NCI-H2107 treated with DMSO at 0.1 percent for 48 hours (cell line): ENCODE data around the gene SPATA22.
"Not testable (repeated sequence)": the region's sequence is repeated elsewhere in the genome, so short reads cannot be mapped to it uniquely, and the experiment has no call there.

Experiments used
- DNase-seq: peaks from one replicate; lab custom pipeline; 2025; ENCODE audit not compliant: unreplicated experiment; lab: John Stamatoyannopoulos, UW

Gene SPATA22

GRCh38 chr17:3475251-3475685 lies 3.6 kb upstream of the SPATA22 start:
- DNase-seq = no peak

DNA sequence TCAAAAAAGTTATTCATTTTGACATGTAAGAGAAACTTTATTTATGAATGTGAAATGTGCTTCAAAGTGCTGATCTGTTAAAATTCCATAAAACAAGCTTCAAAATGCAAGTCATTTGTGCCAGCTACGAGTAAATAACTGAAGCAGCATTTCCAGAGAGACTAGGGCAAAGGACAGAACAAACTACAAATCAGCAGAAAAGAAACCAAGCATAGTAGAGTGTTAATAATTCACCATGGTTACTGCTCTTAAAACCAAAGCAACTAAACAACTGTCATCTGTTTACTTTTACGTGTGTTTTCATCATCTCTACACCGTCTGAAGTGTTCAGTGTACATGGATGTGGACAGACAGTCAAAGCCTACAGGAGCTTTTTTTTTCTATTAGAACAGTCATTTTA lies 2.6 kb upstream of the SPATA22 start:
- no peak for DNase-seq

DNA sequence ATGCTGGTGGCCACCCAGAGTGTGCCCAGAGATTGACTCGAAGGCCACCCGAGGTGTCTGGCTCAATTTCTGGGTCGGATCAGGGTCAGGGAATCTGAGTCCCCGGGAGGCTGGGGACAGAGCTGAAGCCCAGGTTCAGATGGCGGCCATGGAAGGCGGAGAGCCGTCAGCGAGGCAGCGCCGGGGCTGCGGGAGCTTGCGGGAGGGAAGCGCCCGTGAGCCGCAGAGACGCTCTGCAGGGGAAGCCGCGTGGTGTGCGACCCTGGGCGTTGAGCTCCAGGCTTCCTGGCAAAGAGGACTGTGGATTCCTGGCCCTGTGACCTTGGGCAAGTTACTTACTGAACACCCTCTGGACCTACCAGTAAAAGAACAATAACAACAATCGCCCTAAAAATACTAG lies 518 bp upstream of the SPATA22 start:
- DNase-seq = no peak

DNA sequence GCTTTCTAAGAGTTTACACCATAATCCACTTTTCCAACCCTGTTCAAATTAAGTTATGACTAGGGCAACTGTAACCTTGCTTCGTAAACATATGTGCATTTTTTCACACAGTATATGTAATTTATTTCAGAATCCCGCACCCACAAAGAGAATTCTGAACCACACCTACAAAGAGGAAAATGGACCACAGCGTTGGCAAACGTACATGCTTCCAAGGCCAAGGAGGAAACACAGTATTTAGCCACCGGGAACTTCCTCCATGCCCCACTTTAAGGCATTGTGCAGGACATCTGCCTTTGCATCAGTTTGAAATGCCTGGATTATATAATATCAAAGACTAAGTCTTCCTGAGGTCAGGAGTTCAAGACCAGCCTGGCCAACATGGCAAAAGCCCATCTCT lies 2.1 kb downstream of the SPATA22 start:
- DNase-seq = no peak

DNA sequence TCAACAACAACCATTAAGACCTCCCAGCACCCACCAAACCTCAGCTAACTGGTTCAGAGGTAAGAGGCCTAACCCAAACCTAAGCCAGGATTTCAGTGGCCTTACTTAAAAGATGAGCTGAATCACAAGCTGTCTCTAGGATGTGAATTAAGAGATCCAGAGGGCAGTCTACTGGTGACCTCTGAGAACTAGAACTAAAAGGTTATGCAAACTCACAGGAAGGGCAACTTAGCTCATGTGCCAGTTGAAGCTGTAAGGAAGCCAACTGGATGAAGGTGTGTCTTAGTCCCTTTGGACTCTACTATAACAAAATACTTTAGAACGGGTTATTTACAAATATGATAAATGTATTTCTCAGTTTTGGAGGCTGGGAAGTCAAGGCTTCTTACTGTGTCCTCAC lies 5.3 kb downstream of the SPATA22 start:
- not testable (repeated sequence) for DNase-seq

- no peak for DNase-seq
These were observed 23.5 kb downstream of the SPATA22 start for GRCh38 chr17:3448059-3448665.

GRCh38 chr17:3447625-3448024 lies 24.0 kb downstream of the SPATA22 start:
- DNase-seq = no peak

DNA sequence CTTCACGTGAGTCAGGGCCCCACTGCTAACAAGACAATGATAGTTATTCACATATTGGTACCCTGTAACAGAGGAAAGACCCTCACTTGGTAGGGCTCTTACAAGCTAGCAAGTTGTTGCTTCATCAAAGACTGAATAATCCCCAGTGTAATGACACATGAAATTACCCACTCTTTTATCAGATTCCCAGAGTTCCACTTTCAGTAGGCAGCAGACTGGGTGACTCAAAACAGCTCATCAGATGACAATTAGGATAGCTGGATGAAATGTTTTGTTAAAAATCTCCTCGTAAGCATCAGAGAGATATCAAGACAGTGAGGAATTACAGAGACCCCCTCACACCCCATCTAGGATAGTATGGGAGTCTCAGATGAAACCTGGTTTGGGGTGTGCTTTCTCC lies 31.2 kb downstream of the SPATA22 start:
- no peak for DNase-seq

DNA sequence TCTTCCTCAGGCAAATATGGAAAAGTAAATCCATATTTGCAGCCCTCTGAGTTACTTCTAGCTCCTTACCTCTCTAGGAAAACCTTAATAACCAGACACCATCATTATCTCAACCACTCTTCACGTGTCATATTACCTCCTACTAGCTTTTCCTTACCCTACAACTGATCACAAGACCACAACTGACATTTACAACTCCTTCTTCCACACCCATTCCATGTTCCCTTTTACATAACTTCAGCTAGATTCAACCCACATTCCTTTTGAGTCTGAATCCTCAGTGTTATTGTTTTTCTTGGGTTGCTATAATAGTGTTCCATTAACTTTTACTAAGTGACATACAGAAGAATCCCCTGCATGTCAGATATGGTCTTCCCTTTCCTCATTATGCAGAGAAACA lies 33.3 kb downstream of the SPATA22 start:
- no peak for DNase-seq

DNA sequence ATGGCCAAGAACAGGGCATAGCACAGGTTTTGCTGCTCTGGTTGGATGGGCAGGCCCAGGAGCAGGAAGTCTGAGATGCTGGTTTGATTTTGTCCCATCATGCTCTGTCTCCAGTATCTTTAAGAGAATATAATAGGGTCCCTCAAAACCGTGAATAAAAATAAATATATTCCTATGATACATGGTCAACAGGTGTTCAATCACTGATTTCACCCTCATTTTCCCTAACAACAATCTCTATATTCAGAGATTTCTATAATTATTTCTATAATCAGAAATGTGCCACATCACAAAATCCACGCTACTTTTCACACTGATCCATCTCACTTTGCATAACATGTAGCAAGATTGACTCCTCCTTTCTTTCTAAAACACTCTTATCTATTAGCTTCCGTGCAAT lies 37.9 kb downstream of the SPATA22 start, which contains the start of gene OR1E2:
Gene OR1E2, minus strand, starts transcription at position 101 of the 400 bp plus-strand sequence. Its CDS starts 0 bp downstream, at position 101.
- DNase-seq = no peak

- not testable (repeated sequence) for DNase-seq
These were observed 38.4 kb downstream of the SPATA22 start for GRCh38 chr17:3433215-3433614.

DNA sequence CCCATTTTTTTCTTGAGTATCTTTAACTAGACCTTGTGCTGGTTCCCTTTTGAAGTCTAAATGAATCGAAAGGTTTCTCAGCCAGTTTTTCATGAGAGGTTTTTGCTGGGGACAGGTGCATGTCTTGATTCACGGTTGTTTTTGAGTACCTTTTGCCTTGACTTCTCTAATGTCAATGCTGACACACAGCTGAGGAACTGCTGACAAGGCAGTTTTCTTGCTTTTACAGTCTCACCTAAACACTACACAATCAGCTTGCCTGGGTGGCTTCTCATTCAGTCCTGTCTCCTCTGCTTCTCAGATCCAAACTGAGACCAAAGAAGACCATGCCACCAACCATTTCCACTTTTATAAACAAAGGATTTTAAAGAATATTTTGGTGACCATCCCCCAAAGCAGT lies 53.4 kb downstream of the SPATA22 start:
- DNase-seq = no peak

DNA sequence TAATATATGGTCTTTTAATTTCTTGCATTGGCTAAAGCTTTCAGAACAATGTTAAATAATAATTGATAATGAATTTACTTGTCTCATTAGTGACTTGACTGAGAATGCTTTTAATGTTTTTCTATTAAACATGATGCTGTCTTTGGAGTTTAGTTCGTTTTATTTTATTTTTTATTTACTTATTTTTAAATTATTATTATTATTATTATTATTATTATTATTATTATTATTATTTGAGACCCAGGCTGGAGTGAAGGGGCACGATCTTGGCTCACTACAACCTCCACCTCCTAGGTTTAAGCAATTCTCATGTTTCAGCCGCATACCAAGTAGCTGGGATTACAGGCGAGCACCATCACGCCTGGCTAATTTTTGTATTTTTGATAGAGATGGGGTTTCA lies 56.0 kb downstream of the SPATA22 start:
- DNase-seq = no peak

- DNase-seq = not testable (repeated sequence)
These were observed 59.4 kb downstream of the SPATA22 start for GRCh38 chr17:3412216-3412615.

GRCh38 chr17:3411070-3411469 lies 60.5 kb downstream of the SPATA22 start, which contains the start of gene OR3A3:
Gene OR3A3 (plus strand): TSS chr17:3411370.
- no peak for DNase-seq

- DNase-seq = not testable (repeated sequence)
These were observed 67.8 kb downstream of the SPATA22 start for GRCh38 chr17:3403856-3404255.

DNA sequence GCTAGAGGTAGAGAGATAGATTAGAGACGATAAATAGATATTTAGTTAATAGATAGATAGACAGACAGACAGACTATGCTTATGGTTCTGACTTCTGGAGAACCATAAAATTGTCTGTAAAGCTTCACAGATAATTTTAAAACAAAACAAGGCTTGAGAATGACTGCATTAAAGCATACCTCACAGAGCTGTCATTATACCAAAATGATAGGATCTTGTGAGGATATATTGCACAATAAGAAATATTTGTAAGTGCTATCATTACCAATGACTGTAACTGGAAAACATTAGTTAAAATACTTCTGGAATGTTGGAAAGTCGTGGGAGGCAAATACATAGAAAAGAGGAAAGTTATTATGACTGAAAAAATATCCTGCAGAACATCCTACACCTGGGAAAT lies 69.8 kb downstream of the SPATA22 start:
- DNase-seq = no peak

- DNase-seq = no peak
These were observed 71.6 kb downstream of the SPATA22 start for GRCh38 chr17:3400055-3400454.

DNA sequence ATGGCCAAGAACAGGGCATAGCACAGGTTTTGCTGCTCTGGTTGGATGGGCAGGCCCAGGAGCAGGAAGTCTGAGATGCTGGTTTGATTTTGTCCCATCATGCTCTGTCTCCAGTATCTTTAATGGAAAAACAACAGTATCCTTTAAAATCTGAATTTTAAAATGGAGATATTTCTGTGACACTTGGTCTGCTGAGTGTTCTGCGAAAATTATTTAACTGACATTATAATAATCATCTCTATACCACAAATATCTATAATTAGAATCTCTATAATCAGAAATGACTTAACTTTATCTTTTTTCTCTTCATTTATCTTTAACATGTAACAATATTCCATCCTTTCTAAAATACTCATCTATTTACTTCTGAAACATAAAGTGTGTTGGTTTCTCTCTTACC lies 73.3 kb downstream of the SPATA22 start, which contains the start of gene OR1E1:
Gene OR1E1, minus strand, starts transcription at position 101 of the 400 bp plus-strand sequence. Its CDS starts 0 bp downstream, at position 101.
- DNase-seq = no peak

GRCh38 chr17:3397801-3398200 lies 73.8 kb downstream of the SPATA22 start:
- DNase-seq = not testable (repeated sequence)
